ENCODE data around the gene SNAPC2.
"Not testable (repeated sequence)": the region's sequence is repeated elsewhere in the genome, so short reads cannot be mapped to it uniquely, and the experiment has no call there.

SNAPC2 gene

DNA sequence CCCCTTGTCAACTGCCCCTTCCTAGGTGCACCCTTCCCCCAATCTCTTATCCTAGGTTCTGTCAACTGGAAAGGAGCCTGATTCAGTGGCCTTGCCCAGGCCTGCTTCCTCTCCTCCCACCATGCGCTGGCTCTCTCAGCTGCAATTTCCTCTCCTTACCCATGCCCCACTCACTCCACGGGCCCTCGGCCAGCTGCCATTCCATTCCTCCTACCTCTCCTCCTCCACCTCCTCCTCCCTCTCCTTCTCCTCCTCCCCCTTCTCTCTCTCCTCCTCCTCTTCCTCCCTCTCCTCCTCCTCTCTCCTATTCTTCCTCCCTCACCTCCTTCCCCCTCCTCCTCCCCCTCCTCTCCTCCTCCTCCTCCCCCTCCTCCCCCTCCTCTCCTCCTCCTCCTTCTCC is 32.9 kb downstream of the SNAPC2 start:
- peaks cover 0 to 32% (median 13%) of the 10 kb centered on the region in 4 experiments for H3K4me1 ChIP-seq (ENCODE audit: control extremely low read depth in 1 of 4, control insufficient read depth in 4 of 4, insufficient read depth in 4 of 4, low read length in 3 of 4)
- H3K36me3 ChIP-seq (ENCODE audit: control insufficient read depth in 4 of 4, insufficient read depth in 4 of 4, low read length in 3 of 4), result peaks cover 0 to 8% (median 3%) of the 10 kb centered on the region in 4 experiments
- H3K27me3 ChIP-seq (replicated peaks in 2 of 5; ENCODE audit: control insufficient read depth in 4 of 5, insufficient read depth in 5 of 5, low read length in 4 of 5), result no peaks in the 10 kb centered on the region
- DNase-seq, result no peak
- POLR2A ChIA-PET, result no interaction called here
- no peaks in the 10 kb centered on the region for H3K9me3 ChIP-seq (ENCODE audit: control extremely low read depth in 1 of 5, control insufficient read depth in 4 of 5, insufficient read depth in 2 of 5, low read depth in 1 of 5, low read length in 4 of 5)
- H3K27ac ChIP-seq (ENCODE audit: insufficient read depth in 1 of 2, low read depth in 1 of 2, low read length in 2 of 2, poor library complexity in 1 of 2, severe bottlenecking in 2 of 2), result no peak overlapping the region
- no peak overlapping the region for H3K4me3 ChIP-seq (ENCODE audit: control insufficient read depth in 1 of 7, extremely low read depth in 1 of 7, insufficient read depth in 4 of 7, low read depth in 2 of 7, low read length in 6 of 7)
- WGBS (ENCODE audit: insufficient coverage), result 4% methylated on average over 3 of the region's 3 CpGs
- CTCF ChIA-PET, result no interaction called here

DNA sequence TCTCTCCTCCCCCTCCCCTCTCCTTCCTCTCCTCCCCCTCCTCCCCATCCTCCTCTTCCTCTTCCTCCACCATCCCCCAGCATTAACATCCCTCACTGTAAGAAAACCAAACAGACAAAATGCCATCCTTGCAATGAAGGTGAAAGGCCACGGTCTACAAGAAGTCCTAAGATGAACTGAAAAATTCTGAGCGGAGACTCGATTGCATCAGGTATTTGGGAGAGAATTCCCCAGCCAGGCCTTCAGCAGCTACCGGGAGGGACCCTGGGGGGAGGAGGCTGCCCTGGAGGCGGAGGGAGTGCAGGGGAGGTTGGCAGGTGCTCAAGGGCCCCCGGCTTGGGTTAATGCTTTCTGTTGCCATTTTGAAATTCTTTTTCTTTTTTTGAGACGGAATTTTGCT is 33.4 kb downstream of the SNAPC2 start:
- POLR2A ChIA-PET, result no interaction called here

DNA sequence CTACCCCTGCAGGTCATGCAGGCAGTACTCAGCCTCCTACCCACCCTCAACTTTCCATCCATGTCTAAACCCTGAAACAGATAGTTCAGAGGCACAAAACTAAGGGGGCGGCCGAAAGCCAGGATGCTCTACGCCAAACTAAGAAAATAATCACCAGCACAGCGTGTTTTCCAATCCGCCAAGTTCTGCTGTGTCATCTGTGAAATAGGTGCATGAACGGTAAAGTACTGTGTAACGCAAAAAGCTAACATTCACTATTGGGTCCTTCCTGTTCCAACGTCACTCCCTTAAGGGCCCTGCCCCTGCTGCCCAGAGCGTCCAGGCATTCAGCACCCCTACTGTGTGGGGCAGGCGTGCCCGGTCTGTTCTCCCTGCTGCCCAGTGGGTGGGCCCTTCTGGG is 35.6 kb downstream of the SNAPC2 start:
- DNase-seq, result peak in 2 of 3 donors; percentile 56 to 57
- CTCF ChIA-PET, result interaction anchor here (2.2 kb wide), 1 partner anchor 12 kb away, joined by 6 read pairs; the partner anchor contains the start of gene TIMM44
- Histone ChIP-seq H3K27ac (ENCODE audit: insufficient read depth in 1 of 2, low read depth in 1 of 2, low read length in 2 of 2, poor library complexity in 1 of 2, severe bottlenecking in 2 of 2) (no peak overlapping the region), H3K4me1 (ENCODE audit: control extremely low read depth in 1 of 4, control insufficient read depth in 4 of 4, insufficient read depth in 4 of 4, low read length in 3 of 4) (peaks cover 0 to 52% (median 29%) of the 10 kb centered on the region in 4 experiments), H3K27me3 (replicated peaks in 2 of 5; ENCODE audit: control insufficient read depth in 4 of 5, insufficient read depth in 5 of 5, low read length in 4 of 5) (no peaks in the 10 kb centered on the region), H3K9me3 (ENCODE audit: control extremely low read depth in 1 of 5, control insufficient read depth in 4 of 5, insufficient read depth in 2 of 5, low read depth in 1 of 5, low read length in 4 of 5) (no peaks in the 10 kb centered on the region), H3K4me3 (ENCODE audit: control insufficient read depth in 1 of 7, extremely low read depth in 1 of 7, insufficient read depth in 4 of 7, low read depth in 2 of 7, low read length in 6 of 7) (peak overlapping the region in 1 of 7 experiments; percentile 25), H3K36me3 (ENCODE audit: control insufficient read depth in 4 of 4, insufficient read depth in 4 of 4, low read length in 3 of 4) (peaks cover 0 to 21% (median 10%) of the 10 kb centered on the region in 4 experiments)
- POLR2A ChIA-PET, result no interaction called here
- 64% methylated on average over 8 of the region's 11 CpGs for whole genome bisulfite sequencing (ENCODE audit: insufficient coverage)

More for the DNA sequence above, 33.4 kb downstream of the SNAPC2 start:
- H3K27me3 ChIP-seq (replicated peaks in 2 of 5; ENCODE audit: control insufficient read depth in 4 of 5, insufficient read depth in 5 of 5, low read length in 4 of 5), result no peaks in the 10 kb centered on the region
- CTCF ChIA-PET, result interaction anchor here (2.2 kb wide), 1 partner anchor 10 kb away, joined by 6 read pairs; the partner anchor contains the start of gene TIMM44
- H3K4me1 ChIP-seq (ENCODE audit: control extremely low read depth in 1 of 4, control insufficient read depth in 4 of 4, insufficient read depth in 4 of 4, low read length in 3 of 4), result peaks cover 0 to 36% (median 16%) of the 10 kb centered on the region in 4 experiments
- H3K4me3 ChIP-seq (ENCODE audit: control insufficient read depth in 1 of 7, extremely low read depth in 1 of 7, insufficient read depth in 4 of 7, low read depth in 2 of 7, low read length in 6 of 7), result no peak overlapping the region
- no peak overlapping the region for H3K27ac ChIP-seq (ENCODE audit: insufficient read depth in 1 of 2, low read depth in 1 of 2, low read length in 2 of 2, poor library complexity in 1 of 2, severe bottlenecking in 2 of 2)
- no peak for DNase-seq
- H3K36me3 ChIP-seq (ENCODE audit: control insufficient read depth in 4 of 4, insufficient read depth in 4 of 4, low read length in 3 of 4), result peaks cover 0 to 12% (median 7%) of the 10 kb centered on the region in 4 experiments
- H3K9me3 ChIP-seq (ENCODE audit: control extremely low read depth in 1 of 5, control insufficient read depth in 4 of 5, insufficient read depth in 2 of 5, low read depth in 1 of 5, low read length in 4 of 5), result no peaks in the 10 kb centered on the region
- WGBS (ENCODE audit: insufficient coverage), result 85% methylated on average over 6 of the region's 7 CpGs

DNA sequence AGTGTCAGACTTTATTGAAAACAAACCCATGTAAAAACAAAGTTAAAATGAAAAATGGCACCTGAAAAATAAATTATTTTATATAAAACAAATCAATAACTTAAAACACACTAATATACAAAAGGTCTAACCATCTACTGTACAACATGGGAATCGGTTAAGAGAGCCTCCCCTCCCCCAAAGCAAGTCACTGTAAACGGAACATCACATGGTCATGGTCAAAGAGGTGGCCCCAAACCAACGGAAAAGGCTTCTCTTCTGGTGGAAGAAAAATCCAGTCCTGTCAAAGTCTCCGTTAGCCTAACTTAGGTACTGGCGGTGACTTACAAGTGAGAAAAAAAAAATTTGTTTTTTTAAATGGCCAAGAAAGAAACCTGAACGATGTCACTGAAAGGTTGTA is 39.1 kb downstream of the SNAPC2 start:
- DNase-seq, result peak; percentile 25 to 75 (median 61)
- no peaks in the 10 kb centered on the region for H3K9me3 ChIP-seq (ENCODE audit: control extremely low read depth in 1 of 5, control insufficient read depth in 4 of 5, insufficient read depth in 2 of 5, low read depth in 1 of 5, low read length in 4 of 5)
- no peaks in the 10 kb centered on the region for H3K27me3 ChIP-seq (replicated peaks in 2 of 5; ENCODE audit: control insufficient read depth in 4 of 5, insufficient read depth in 5 of 5, low read length in 4 of 5)
- peaks cover 0 to 37% (median 17%) of the 10 kb centered on the region in 4 experiments for H3K4me1 ChIP-seq (ENCODE audit: control extremely low read depth in 1 of 4, control insufficient read depth in 4 of 4, insufficient read depth in 4 of 4, low read length in 3 of 4)
- WGBS (ENCODE audit: insufficient coverage), result 0% methylated on average over 5 of the region's 6 CpGs
- peak overlapping the region in 2 of 7 experiments; percentile 26 to 39 for H3K4me3 ChIP-seq (ENCODE audit: control insufficient read depth in 1 of 7, extremely low read depth in 1 of 7, insufficient read depth in 4 of 7, low read depth in 2 of 7, low read length in 6 of 7)
- H3K36me3 ChIP-seq (ENCODE audit: control insufficient read depth in 4 of 4, insufficient read depth in 4 of 4, low read length in 3 of 4), result peaks cover 3 to 54% (median 43%) of the 10 kb centered on the region in 4 experiments
- ChIA-PET CTCF (interaction anchor here (0.8 to 1.7 kb wide), 4 partner anchors 9 to 15 kb away, joined by 3 to 5 read pairs (median 4); partner anchors contain the start of gene TIMM44), POLR2A (interaction anchor here (2.0 kb wide), 1 partner anchor 16 kb away, joined by 5 read pairs; the partner anchor contains the start of gene TIMM44)
- H3K27ac ChIP-seq (ENCODE audit: insufficient read depth in 1 of 2, low read depth in 1 of 2, low read length in 2 of 2, poor library complexity in 1 of 2, severe bottlenecking in 2 of 2), result peak overlapping the region; percentile 15 to 55

DNA sequence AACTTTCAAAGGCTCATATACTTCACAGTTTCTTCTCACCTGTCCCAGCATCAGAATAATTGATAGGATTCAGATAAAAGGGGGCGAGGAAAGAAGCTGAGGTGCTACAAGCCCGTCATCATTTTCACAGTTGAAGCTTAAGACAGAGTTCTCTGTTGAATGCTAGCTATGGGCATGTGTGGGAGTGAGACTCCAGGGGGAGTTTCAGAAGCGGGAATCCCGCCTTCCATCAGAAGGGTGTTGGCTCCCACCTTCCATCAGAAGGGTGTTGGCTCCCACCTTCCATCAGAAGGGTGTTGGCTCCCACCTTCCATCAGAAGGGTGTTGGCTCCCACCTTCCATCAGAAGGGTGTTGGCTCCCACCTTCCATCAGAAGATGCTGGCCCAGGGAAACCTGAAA is 40.9 kb downstream of the SNAPC2 start:
- CTCF ChIA-PET, result interaction anchor here (1.0 to 1.2 kb wide), 4 partner anchors 9 to 41 kb away, joined by 4 to 8 read pairs (median 4); no protein-coding TSS in a partner anchor
- not testable (repeated sequence) for H3K27me3 ChIP-seq (replicated peaks in 2 of 5; ENCODE audit: control insufficient read depth in 4 of 5, insufficient read depth in 5 of 5, low read length in 4 of 5); DNase-seq; H3K27ac ChIP-seq (ENCODE audit: insufficient read depth in 1 of 2, low read depth in 1 of 2, low read length in 2 of 2, poor library complexity in 1 of 2, severe bottlenecking in 2 of 2); H3K9me3 ChIP-seq (ENCODE audit: control extremely low read depth in 1 of 5, control insufficient read depth in 4 of 5, insufficient read depth in 2 of 5, low read depth in 1 of 5, low read length in 4 of 5); H3K4me3 ChIP-seq (ENCODE audit: control insufficient read depth in 1 of 7, extremely low read depth in 1 of 7, insufficient read depth in 4 of 7, low read depth in 2 of 7, low read length in 6 of 7)
- 100% methylated on average over 2 of the region's 4 CpGs for WGBS (ENCODE audit: insufficient coverage)
- Histone ChIP-seq H3K4me1 (ENCODE audit: control extremely low read depth in 1 of 4, control insufficient read depth in 4 of 4, insufficient read depth in 4 of 4, low read length in 3 of 4) (peaks cover 0 to 26% (median 17%) of the 10 kb centered on the region in 4 experiments), H3K36me3 (ENCODE audit: control insufficient read depth in 4 of 4, insufficient read depth in 4 of 4, low read length in 3 of 4) (peaks cover 8 to 70% (median 57%) of the 10 kb centered on the region in 4 experiments)
- POLR2A ChIA-PET, result interaction anchor here (1.4 kb wide), 1 partner anchor 17 kb away, joined by 4 read pairs; no protein-coding TSS in a partner anchor

DNA sequence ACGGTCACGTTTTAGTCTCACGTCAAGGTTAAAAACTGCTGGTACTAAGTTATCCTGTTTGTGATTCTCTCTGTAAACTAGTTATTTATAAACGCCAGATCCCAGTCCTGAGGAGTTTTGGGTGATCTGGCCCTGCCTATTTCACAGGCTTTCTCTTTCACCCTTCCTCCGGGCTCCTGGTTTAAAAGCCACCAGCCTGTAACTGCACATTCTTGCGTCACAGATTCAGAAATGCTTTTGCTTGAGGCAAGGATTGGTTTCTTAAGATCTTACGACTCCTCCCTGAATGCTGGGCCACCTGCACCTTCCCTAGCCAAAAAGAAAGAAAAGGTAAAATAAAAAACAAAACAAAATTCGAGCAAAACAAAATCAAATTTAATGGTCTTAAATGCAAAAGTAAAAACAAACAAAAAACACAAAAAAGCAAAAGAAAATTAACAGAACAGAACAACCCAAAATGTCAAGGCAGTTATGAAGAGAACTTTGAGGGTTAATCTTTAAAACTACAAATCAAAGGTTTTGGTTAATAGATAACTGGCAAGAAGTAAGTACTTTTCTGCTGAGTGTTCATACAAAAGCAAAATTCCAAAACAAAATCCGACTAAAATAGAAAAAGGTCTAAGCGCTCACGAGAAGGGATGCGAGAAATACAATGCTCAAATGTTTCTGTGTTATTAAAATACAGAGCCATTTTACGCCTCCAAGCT is 41.9 kb downstream of the SNAPC2 start:
- Histone ChIP-seq H3K9me3 (ENCODE audit: control extremely low read depth in 1 of 5, control insufficient read depth in 4 of 5, insufficient read depth in 2 of 5, low read depth in 1 of 5, low read length in 4 of 5) (no peaks in the 10 kb centered on the region), H3K4me1 (ENCODE audit: control extremely low read depth in 1 of 4, control insufficient read depth in 4 of 4, insufficient read depth in 4 of 4, low read length in 3 of 4) (peaks cover 0 to 25% (median 15%) of the 10 kb centered on the region in 4 experiments), H3K36me3 (ENCODE audit: control insufficient read depth in 4 of 4, insufficient read depth in 4 of 4, low read length in 3 of 4) (peaks cover 8 to 80% (median 65%) of the 10 kb centered on the region in 4 experiments), H3K27ac (ENCODE audit: insufficient read depth in 1 of 2, low read depth in 1 of 2, low read length in 2 of 2, poor library complexity in 1 of 2, severe bottlenecking in 2 of 2) (no peak overlapping the region), H3K4me3 (ENCODE audit: control insufficient read depth in 1 of 7, extremely low read depth in 1 of 7, insufficient read depth in 4 of 7, low read depth in 2 of 7, low read length in 6 of 7) (no peak overlapping the region), H3K27me3 (replicated peaks in 2 of 5; ENCODE audit: control insufficient read depth in 4 of 5, insufficient read depth in 5 of 5, low read length in 4 of 5) (no peaks in the 10 kb centered on the region)
- 95% methylated on average over 7 of the region's 13 CpGs for WGBS (ENCODE audit: insufficient coverage)
- no peak for DNase-seq
- CTCF ChIA-PET, result no interaction called here
- POLR2A ChIA-PET, result no interaction called here

Data from common myeloid progenitor, CD34-positive (primary cell).